HUES64 (cell line): ENCODE results near the gene ADARB2.

Experiments used
- H3K27ac ChIP-seq: 2 replicates; pipeline ENCODE4 v1.7.0; 2013; ENCODE audit warnings: low read depth, low read length, inconsistent platforms
- H3K27me3 ChIP-seq: 2 replicates; pipeline ENCODE4 v1.6.1; 2013; ENCODE audit warnings: mild to moderate bottlenecking, low read length; ENCODE audit not compliant: insufficient read depth
- H3K36me3 ChIP-seq: 2 replicates; pipeline ENCODE4 v1.6.1; 2013; ENCODE audit warnings: mild to moderate bottlenecking, low read length; ENCODE audit not compliant: insufficient read depth
- H3K4me1 ChIP-seq: 2 replicates; pipeline ENCODE4 v1.6.1; 2013; ENCODE audit warnings: mild to moderate bottlenecking, low read length, moderate library complexity; ENCODE audit not compliant: insufficient read depth
- H3K4me3 ChIP-seq: 2 replicates; pipeline ENCODE4 v1.5.1; 2013; ENCODE audit warnings: mild to moderate bottlenecking, low read length, moderate library complexity
- H3K9ac ChIP-seq: 2 replicates; pipeline ENCODE4 v1.6.1; 2013; ENCODE audit warnings: mild to moderate bottlenecking, low read depth, low read length
- H3K9me3 ChIP-seq: 2 replicates; pipeline ENCODE4 v1.6.1; 2013; ENCODE audit warnings: low read depth, low read length; ENCODE audit not compliant: insufficient read depth
- WGBS: fragments of 150-250, 120-280 bp; methylation state at CpG from one replicate; pipeline ENCODE4 v1.1.7; 2013; ENCODE audit warnings: missing lambda C conversion rate; 5-methylcytosine and 5-hydroxymethylcytosine counted together

ADARB2 gene

DNA sequence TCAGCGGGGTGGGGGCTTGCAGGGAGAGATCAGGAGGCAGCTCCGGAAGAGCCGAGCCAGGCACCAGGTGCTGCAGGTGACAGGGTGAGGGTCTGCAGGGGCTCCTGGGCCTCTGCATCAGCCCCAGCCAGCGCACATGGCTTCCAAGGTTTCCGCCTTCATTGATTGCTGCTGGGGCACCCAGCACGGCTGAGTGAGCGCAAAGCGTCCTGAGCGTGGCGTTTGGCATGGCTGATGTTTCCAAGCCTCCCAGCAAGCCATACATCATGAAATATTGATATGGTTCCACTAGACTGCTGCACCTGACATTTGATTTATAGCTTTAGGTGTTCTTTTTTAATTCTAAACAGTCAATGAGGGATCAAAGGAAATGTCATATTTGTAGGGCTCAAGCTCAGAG lies 422.1 kb downstream of the ADARB2 start:
- WGBS, result 90% methylated on average over 10 of the region's 10 CpGs
- Histone ChIP-seq H3K9me3 (no peaks in the 10 kb centered on the region), H3K4me1 (peaks cover 10% of the 10 kb centered on the region), H3K9ac (no peak overlapping the region), H3K4me3 (no peak overlapping the region), H3K36me3 (no peaks in the 10 kb centered on the region), H3K27me3 (no peaks in the 10 kb centered on the region), H3K27ac (no peak overlapping the region)

DNA sequence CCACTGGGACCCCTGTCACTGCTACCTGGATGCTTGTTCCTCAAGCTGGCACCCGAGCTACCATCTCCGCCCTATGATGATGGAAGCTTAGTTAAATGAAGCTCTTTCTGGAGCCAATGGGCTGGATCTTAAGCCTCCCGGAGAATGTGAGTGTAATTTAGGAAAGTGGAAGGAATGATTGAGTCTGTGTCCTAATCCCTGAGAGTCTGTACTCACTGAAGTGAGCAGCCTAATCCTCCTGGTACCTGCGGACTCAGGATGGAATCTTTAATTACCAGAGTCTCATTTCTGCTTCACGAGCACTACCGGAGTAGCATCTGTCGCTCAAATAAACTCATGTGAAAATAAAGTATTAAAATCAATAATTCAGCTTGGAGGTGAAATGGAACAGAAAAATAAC lies 425.6 kb downstream of the ADARB2 start:
- Histone ChIP-seq H3K36me3 (no peaks in the 10 kb centered on the region), H3K27me3 (no peaks in the 10 kb centered on the region), H3K4me1 (peaks cover 26% of the 10 kb centered on the region), H3K4me3 (no peak overlapping the region), H3K9me3 (no peaks in the 10 kb centered on the region), H3K27ac (peak overlapping the region; percentile 100; the same call in 1 of the 2 replicates), H3K9ac (no peak overlapping the region)
- WGBS, result 94% methylated on average over 7 of the region's 7 CpGs

DNA sequence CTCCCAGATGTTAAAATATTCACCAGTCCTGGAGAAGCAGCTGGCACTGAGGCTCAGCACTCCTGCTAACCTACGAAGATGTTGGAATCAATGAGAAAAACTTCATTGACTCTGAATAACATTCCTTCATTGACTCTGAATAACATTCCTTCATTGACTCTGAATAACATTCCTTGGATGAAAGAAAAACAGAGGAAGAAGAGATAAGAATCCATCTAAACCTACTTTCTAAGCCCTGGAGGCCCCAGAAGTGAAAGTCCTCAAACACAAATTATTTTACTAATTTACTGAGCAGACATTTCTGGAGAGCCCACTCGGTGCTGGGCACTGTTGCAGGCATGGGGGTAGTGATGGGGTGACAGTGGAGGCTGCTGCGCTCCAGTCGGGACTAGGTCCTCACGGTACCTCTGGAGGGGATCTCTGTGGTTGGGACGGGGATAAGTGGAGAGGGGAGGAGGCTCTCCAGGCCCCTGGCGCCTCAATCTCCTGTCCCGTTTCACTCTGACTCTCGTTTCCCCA lies 427.0 kb downstream of the ADARB2 start:
- H3K4me3 ChIP-seq, result peak overlapping the region; percentile 36
- peak overlapping the region; percentile 87 for H3K9ac ChIP-seq
- 21% methylated on average over 9 of the region's 9 CpGs for WGBS
- no peaks in the 10 kb centered on the region for H3K36me3 ChIP-seq
- no peaks in the 10 kb centered on the region for H3K27me3 ChIP-seq
- peaks cover 26% of the 10 kb centered on the region for H3K4me1 ChIP-seq
- peak overlapping the region; percentile 100 for H3K27ac ChIP-seq
- no peaks in the 10 kb centered on the region for H3K9me3 ChIP-seq

DNA sequence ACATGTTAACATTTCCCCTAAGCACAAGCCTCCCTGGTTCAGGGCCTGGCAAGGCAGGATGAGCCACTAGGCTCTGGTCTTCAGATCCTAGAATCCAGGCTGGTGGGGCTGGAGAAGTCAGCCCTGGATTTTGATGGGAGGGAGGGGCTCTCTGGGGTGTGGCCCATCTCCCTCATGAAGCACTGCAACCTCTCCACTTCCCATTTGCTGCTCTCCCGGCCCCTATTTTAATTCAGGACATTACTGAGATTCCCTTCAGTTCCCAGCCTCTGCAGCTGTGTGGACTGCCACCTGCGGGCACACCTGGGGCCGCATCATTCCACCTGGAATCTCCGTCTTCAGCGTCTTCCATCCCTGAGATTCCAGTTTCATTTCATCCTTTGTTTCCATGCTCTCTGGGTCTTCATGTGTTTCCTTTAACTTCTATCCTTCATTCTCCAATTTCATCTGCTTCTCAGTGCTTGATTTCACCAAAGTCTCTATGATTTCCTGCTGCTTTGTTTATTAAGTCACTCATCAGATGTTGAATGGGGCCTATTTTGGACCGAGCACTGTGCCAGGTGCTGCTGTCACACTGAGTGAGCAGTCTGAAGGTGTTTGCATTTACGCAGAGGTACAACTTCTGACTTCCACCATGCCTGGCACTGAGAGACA lies 427.6 kb downstream of the ADARB2 start:
- H3K9ac ChIP-seq, result peak overlapping the region; percentile 87
- H3K4me1 ChIP-seq, result peaks cover 26% of the 10 kb centered on the region
- no peaks in the 10 kb centered on the region for H3K9me3 ChIP-seq
- no peaks in the 10 kb centered on the region for H3K36me3 ChIP-seq
- no peaks in the 10 kb centered on the region for H3K27me3 ChIP-seq
- WGBS, result 33% methylated on average over 7 of the region's 7 CpGs
- peak overlapping the region; percentile 100 for H3K27ac ChIP-seq
- H3K4me3 ChIP-seq, result peak overlapping the region; percentile 36

DNA sequence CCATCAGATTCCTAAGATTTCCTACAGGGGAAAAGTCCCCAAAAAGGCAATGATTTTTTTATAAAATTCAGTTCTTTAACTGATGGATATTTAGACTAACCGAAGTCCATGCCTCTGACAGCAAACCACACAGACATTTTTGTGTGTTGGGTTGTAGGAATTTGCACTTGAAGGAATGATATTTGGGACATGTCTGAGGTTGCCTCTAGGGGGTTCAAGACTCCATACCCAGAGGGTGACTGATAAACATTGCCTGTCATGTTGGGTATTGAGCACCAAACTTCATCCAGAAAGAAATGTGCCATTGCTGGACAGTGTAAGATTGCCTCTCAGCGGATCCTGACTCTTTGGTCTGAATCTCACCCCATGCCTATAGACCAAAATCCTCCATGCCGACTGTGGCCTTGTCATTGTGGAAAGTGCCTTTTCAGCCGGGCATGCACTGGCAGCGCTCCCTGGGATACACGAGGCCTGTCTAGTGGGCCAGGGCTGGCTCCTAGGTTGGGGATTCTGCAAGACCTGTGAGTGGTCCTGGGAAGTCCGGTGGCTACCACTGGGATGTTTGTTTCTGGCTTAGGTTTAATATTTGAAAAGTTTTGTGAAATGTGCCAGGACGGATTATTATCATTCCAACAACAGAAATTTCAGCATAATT lies 428.2 kb downstream of the ADARB2 start:
- peaks cover 26% of the 10 kb centered on the region for H3K4me1 ChIP-seq
- H3K9me3 ChIP-seq, result no peaks in the 10 kb centered on the region
- no peak overlapping the region for H3K4me3 ChIP-seq
- H3K36me3 ChIP-seq, result no peaks in the 10 kb centered on the region
- 89% methylated on average over 8 of the region's 8 CpGs for WGBS
- no peaks in the 10 kb centered on the region for H3K27me3 ChIP-seq
- H3K27ac ChIP-seq, result peak overlapping the region; percentile 100
- peak overlapping the region; percentile 87 for H3K9ac ChIP-seq

DNA sequence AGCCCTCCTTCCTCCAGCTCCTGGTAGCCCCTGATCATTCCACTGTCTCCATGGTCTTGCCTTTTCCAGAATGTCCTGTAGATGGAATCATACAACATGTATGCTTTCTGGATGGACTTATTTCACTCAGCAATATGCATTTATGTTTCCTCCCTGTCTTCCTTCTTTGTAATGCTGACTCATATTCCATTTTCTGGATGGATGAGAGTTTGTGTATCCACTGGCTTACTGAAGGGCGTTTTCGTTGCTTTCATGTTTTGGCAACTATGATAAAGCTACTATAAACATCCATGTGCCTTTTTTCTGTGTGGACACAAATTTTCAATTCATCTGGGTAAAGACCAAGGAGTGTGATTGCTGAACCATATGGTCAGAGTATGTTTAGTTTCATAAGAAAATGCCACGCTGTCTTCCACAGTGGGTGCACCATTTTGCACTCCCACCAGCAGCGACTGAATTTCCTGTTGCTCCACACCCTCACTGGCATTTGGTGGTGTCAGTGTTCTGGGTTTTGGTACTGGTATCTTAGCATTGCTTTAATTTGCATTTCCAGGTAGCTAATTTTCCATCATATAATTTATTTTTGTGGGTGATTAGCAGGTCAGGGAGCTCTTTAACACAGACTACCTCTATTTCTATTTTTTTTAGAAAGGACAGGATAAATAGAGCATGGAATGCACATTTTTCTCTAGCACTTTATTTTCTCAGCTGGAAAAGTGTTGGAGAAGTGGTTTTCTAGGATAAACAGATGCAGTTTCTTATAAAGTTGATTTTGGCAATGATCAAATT lies 429.0 kb downstream of the ADARB2 start:
- Histone ChIP-seq H3K27me3 (no peaks in the 10 kb centered on the region), H3K27ac (peak overlapping the region; percentile 100), H3K4me3 (no peak overlapping the region), H3K9me3 (no peaks in the 10 kb centered on the region), H3K9ac (0 out of 2 replicates have a peak overlapping the region, but pooled peaks have one; percentile 87), H3K4me1 (peaks cover 26% of the 10 kb centered on the region), H3K36me3 (no peaks in the 10 kb centered on the region)
- 98% methylated on average over 4 of the region's 4 CpGs for WGBS

DNA sequence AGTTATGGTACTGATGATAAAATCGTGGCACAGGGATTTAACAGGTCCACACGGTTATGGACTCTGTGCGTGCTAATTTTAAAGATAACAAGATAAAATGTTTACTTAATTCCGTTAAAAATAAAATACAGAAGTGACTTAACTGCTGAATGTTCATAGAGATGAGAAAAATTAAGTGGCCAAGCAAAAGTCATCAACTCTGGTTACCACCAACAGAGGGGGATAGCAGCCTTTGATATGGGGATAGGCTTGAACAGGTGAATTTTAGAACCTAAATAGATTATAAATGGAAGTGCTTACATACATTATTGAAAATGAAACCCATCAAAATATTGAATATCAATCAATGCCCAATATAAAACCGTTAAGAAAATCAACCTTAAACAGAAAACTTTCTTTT lies 436.2 kb downstream of the ADARB2 start:
- Histone ChIP-seq H3K4me1 (peaks cover 4% of the 10 kb centered on the region; the same call in 1 of the 2 replicates), H3K36me3 (no peaks in the 10 kb centered on the region), H3K27me3 (no peaks in the 10 kb centered on the region), H3K9me3 (no peaks in the 10 kb centered on the region), H3K27ac (no peak overlapping the region), H3K9ac (no peak overlapping the region), H3K4me3 (no peak overlapping the region)
- 89% methylated on average over 5 of the region's 5 CpGs for WGBS

DNA sequence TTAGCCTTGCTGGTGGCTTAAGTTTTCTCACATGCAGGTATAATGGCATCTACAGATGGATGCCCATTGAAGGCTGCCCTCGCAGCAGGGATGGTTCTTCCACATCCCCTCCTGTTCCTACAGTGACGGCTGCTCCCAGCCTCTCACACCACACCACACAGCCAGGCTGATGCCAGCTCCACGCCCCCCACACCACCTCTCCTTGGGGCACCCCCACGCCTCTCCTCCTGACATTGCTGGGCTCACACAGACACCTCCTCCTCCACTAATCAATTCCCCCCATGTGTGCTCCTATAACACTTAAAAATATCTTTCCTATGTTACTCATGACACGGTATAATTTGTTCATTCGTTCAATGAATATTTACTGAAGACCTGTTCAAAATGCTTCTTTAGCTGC lies 437.1 kb downstream of the ADARB2 start:
- no peaks in the 10 kb centered on the region for H3K36me3 ChIP-seq
- 85% methylated on average over 6 of the region's 6 CpGs for WGBS
- H3K9ac ChIP-seq, result no peak overlapping the region
- H3K4me3 ChIP-seq, result no peak overlapping the region
- no peak overlapping the region for H3K27ac ChIP-seq
- H3K4me1 ChIP-seq, result peaks cover 4% of the 10 kb centered on the region; the same call in 1 of the 2 replicates
- H3K27me3 ChIP-seq, result no peaks in the 10 kb centered on the region
- H3K9me3 ChIP-seq, result no peaks in the 10 kb centered on the region

DNA sequence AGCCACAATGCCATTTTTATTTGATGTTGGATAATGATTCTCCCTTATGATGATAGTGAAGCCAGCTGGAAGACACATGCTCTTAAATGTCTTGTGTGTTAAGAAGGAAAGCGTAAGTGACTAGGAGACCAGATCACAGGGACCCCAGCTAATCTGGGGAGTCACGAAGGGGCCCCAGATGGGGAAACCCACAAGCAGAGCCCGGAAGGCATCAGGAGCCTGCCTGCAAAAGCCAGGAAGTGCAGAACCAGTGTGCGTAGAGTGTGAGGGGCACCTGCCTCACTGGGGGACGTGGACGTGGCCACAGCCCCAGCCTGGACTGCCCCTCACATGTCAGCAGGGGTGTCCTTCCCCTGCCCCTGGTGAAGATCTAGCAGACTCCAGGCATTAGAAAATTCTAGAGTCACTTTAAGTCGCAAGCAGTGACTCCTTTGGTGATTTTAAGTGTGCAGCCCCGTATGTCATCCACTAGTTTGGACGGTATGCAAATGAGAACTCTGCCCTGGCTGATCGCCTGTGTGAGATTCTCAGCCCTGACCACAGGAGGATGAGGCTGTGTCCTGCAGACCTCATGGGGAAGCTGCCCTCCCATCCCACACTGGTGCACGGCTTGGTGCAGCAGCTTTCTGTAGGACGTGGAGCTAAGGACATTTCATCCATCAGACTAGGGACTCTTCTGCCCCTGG lies 438.1 kb downstream of the ADARB2 start:
- peaks cover 10% of the 10 kb centered on the region for H3K4me1 ChIP-seq
- 83% methylated on average over 12 of the region's 12 CpGs for WGBS
- H3K27ac ChIP-seq, result no peak overlapping the region
- no peak overlapping the region for H3K4me3 ChIP-seq
- no peaks in the 10 kb centered on the region for H3K36me3 ChIP-seq
- no peak overlapping the region for H3K9ac ChIP-seq
- H3K27me3 ChIP-seq, result no peaks in the 10 kb centered on the region
- no peaks in the 10 kb centered on the region for H3K9me3 ChIP-seq

DNA sequence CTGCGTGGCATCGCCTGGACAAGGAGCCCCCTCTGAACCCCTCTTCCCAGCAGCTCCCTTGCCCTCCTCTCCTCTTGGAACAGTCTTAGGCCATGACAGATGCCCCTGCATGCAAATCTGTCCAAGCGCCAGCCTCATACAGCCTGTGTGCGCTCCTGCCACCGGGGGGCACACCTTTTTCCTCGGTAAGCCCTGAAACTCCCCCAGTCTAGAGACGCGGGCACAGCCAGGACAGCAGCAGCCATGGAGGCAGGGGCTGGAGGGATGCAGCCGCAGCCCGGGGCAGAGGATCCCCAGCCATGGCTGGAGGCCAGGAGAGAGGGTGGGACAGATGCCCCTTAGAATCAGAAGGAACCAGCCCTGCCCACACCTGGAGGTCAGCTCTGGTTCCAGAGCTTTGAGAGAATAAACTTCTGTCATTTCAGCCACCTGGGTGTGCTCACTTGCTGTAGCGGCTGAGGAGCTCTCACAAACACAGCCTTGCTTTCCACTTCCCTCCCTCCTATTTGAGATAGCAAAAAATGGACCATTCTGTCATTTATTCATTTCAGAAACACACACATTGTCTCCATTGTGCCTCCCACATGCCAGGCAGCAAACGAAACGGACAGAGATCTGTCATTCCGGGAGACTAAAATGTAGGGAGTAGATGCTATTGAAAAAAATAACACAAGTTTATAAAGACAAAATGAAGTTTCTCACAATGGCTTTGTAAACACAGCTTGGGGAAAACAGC lies 439.6 kb downstream of the ADARB2 start:
- WGBS, result 58% methylated on average over 11 of the region's 14 CpGs
- Histone ChIP-seq H3K4me3 (no peak overlapping the region), H3K4me1 (peaks cover 20% of the 10 kb centered on the region)

More for the DNA sequence above, 439.6 kb downstream of the ADARB2 start:
- H3K27me3 ChIP-seq, result no peaks in the 10 kb centered on the region
- H3K36me3 ChIP-seq, result no peaks in the 10 kb centered on the region
- H3K9me3 ChIP-seq, result no peaks in the 10 kb centered on the region
- H3K9ac ChIP-seq, result no peak overlapping the region
- H3K27ac ChIP-seq, result 0 out of 2 replicates have a peak overlapping the region, but pooled peaks have one; percentile 18
